GM12801 (cell line): ENCODE results near the gene GCFC2.

Experiments used
- CTCF ChIP-seq: IDR thresholded peaks from one replicate; pipeline ENCODE4 v1.5.1; 2011; ENCODE audit warnings: control low read depth; ENCODE audit not compliant: insufficient read length; ENCODE audit errors: extremely low read depth

The GCFC2 gene

GRCh38 chr2:75707901-75708300 lies 2.8 kb downstream of the GCFC2 start:
- no peak for TF ChIP-seq CTCF

GRCh38 chr2:75705921-75706320 lies 4.8 kb downstream of the GCFC2 start:
- TF ChIP-seq CTCF: no peak

GRCh38 chr2:75703589-75704287 lies 7.0 kb downstream of the GCFC2 start:
- TF ChIP-seq CTCF: no peak

- no peak for TF ChIP-seq CTCF
Observed at GRCh38 chr2:75702593-75702992, 8.1 kb downstream of the GCFC2 start.

- no peak for TF ChIP-seq CTCF
Observed at GRCh38 chr2:75698918-75699317, 11.8 kb downstream of the GCFC2 start.

GRCh38 chr2:75688196-75688595 lies 22.5 kb downstream of the GCFC2 start:
- TF ChIP-seq CTCF: no peak

- no peak for TF ChIP-seq CTCF
Observed at GRCh38 chr2:75680402-75680801, 30.3 kb downstream of the GCFC2 start.
